Activated naive CD4-positive, alpha-beta T cell treated with Interleukin-2 at 50 U/mL for 16 hours (primary cell): ENCODE measurements around the gene MYL7.

Experiments
- DNase-seq: peaks from one replicate; pipeline ENCODE4 v3.0.0-alpha.2; 2020

MYL7 gene

GRCh38 chr7:44167920-44168319 is 26.8 kb upstream of the MYL7 start:
- no peak for DNase-seq

- no peak for DNase-seq
Measured at GRCh38 chr7:44163591-44163990, 22.5 kb upstream of the MYL7 start.

GRCh38 chr7:44162785-44163395 is 21.8 kb upstream of the MYL7 start:
- DNase-seq: no peak

GRCh38 chr7:44162179-44162578 is 21.0 kb upstream of the MYL7 start:
- no peak for DNase-seq

GRCh38 chr7:44161371-44161770 is 20.2 kb upstream of the MYL7 start:
- DNase-seq: no peak

- DNase-seq: no peak
Measured at GRCh38 chr7:44159824-44160630, 18.9 kb upstream of the MYL7 start.

GRCh38 chr7:44158873-44159631 is 17.9 kb upstream of the MYL7 start:
- no peak for DNase-seq

- DNase-seq: no peak
Measured at GRCh38 chr7:44158096-44158872, 17.2 kb upstream of the MYL7 start.

GRCh38 chr7:44157116-44158080 is 16.3 kb upstream of the MYL7 start:
- no peak for DNase-seq

GRCh38 chr7:44156453-44157010 is 15.4 kb upstream of the MYL7 start:
- no peak for DNase-seq

- DNase-seq: no peak
Measured at GRCh38 chr7:44155191-44156185, 14.4 kb upstream of the MYL7 start.

GRCh38 chr7:44154703-44155102 is 13.6 kb upstream of the MYL7 start:
- DNase-seq: no peak

- DNase-seq: no peak
Measured at GRCh38 chr7:44153948-44154335, 12.8 kb upstream of the MYL7 start.

- DNase-seq: no peak
Measured at GRCh38 chr7:44152971-44153947, 12.1 kb upstream of the MYL7 start.

GRCh38 chr7:44151956-44152355 is 10.8 kb upstream of the MYL7 start:
- DNase-seq: no peak

GRCh38 chr7:44150966-44151941 is 10.1 kb upstream of the MYL7 start:
- no peak for DNase-seq

GRCh38 chr7:44150466-44150832 is 9.3 kb upstream of the MYL7 start:
- DNase-seq: no peak
